22Rv1 (cell line): Measurements from ENCODE around the gene ARHGAP26.
"Not testable (repeated sequence)": the region's sequence is repeated elsewhere in the genome, so short reads cannot be mapped to it uniquely, and the experiment has no call there.

ENCODE experiments used
- H3K27ac ChIP-seq: fragments of 450-650 bp; 2 replicates; pipeline ENCODE4 v1.5.1; 2017
- ZFX ChIP-seq: fragments of 450-650 bp; IDR thresholded peaks from 2 replicates; pipeline ENCODE4 v1.6.1; 2017; ENCODE audit warnings: antibody characterized with exemption, borderline replicate concordance
- TF ChIP-seq, protein P1 (sequence below): fragments of 450-650 bp; IDR thresholded peaks from 2 replicates; pipeline ENCODE4 v1.5.1; 2017; ENCODE audit warnings: mild to moderate bottlenecking

Gene ARHGAP26

GRCh38 chr5:142926549-142926948 lies 156.4 kb downstream of the ARHGAP26 start:
- H3K27ac ChIP-seq, result no peak overlapping the region
- TF ChIP-seq ZFX, result no peak
- TF ChIP-seq, protein P1, sequence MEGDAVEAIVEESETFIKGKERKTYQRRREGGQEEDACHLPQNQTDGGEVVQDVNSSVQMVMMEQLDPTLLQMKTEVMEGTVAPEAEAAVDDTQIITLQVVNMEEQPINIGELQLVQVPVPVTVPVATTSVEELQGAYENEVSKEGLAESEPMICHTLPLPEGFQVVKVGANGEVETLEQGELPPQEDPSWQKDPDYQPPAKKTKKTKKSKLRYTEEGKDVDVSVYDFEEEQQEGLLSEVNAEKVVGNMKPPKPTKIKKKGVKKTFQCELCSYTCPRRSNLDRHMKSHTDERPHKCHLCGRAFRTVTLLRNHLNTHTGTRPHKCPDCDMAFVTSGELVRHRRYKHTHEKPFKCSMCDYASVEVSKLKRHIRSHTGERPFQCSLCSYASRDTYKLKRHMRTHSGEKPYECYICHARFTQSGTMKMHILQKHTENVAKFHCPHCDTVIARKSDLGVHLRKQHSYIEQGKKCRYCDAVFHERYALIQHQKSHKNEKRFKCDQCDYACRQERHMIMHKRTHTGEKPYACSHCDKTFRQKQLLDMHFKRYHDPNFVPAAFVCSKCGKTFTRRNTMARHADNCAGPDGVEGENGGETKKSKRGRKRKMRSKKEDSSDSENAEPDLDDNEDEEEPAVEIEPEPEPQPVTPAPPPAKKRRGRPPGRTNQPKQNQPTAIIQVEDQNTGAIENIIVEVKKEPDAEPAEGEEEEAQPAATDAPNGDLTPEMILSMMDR, result no peak

GRCh38 chr5:142928999-142929398 lies 158.8 kb downstream of the ARHGAP26 start:
- H3K27ac ChIP-seq, result not testable (repeated sequence)

DNA sequence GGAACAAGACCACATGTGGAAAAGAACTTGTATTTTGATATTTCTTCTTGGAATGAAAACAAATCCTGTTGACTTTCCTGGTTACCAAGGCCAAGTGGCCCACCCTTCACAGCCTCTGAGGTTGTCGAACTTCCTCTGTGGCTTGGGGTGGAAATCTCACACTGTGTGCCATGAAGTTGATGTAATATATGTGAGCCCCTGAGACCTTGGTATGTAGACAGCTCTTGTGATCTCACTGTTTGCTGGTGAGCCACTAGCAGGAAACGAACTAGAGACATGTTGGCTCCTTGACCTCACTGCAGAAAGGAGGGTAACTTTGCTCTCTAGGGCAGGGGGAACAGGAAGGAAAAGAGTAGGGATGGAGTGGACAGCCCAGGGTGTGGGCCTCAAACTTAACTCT lies 159.4 kb downstream of the ARHGAP26 start:
- H3K27ac ChIP-seq, result no peak overlapping the region
- TF ChIP-seq ZFX, result no peak
- TF ChIP-seq, protein P1, result no peak

- no peak for TF ChIP-seq ZFX
- TF ChIP-seq, protein P1, result no peak
- no peak overlapping the region for H3K27ac ChIP-seq
Observed at GRCh38 chr5:142930395-142931110, 160.4 kb downstream of the ARHGAP26 start.

GRCh38 chr5:142931896-142932686 lies 161.9 kb downstream of the ARHGAP26 start:
- no peak for TF ChIP-seq ZFX
- TF ChIP-seq, protein P1, result no peak
- H3K27ac ChIP-seq, result no peak overlapping the region

- TF ChIP-seq ZFX, result no peak
- TF ChIP-seq, protein P1, result no peak
- no peak overlapping the region for H3K27ac ChIP-seq
Observed at GRCh38 chr5:142934051-142934762, 164.0 kb downstream of the ARHGAP26 start.

GRCh38 chr5:142935014-142935413 lies 164.8 kb downstream of the ARHGAP26 start:
- TF ChIP-seq, protein P1, result no peak
- no peak for TF ChIP-seq ZFX
- H3K27ac ChIP-seq, result no peak overlapping the region
